GM19328 (cell line): Measurements from ENCODE around the gene RMC1.

Experiments
- ATAC-seq: cut with Tn5 transposase; IDR thresholded peaks from one replicate; pipeline ENCODE4 v1.9.1; 2021; ENCODE audit warnings: mild to moderate bottlenecking, moderate library complexity; ENCODE audit not compliant: unreplicated experiment

Gene RMC1

DNA sequence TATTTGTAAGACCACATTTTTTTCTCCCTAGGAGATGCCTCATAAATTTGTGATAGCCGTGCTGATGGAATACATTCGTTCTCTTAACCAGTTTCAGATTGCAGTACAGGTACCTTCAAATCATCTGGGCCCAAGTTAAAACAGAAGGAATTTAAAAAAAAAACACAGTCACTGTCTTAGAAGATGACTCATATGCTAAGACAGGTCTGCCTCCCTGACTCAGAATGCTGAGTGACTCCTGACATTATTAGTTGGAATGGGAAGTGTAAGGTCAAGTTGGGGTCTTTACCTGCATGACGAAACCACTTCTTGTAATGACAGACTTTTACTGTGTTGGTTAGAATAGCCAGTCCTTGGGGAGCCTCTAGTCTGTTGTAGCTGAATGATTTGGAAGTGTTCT is 26.3 kb downstream of the RMC1 start:
- no peak for ATAC-seq

DNA sequence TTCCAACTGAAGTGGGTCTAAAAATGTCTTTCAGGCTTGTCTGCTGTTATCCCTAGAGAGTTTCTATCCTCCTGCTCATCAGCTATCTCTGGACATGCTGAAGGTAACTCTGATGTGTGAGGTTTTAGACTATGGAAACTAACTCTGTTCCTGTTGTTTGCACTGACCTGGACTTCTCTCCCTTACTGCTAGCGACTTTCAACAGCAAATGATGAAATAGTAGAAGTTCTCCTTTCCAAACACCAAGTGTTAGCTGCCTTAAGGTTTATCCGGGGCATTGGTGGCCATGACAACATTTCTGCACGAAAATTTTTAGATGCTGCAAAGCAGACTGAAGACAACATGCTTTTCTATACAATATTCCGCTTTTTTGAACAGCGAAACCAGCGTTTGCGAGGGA is 26.9 kb downstream of the RMC1 start:
- ATAC-seq: no peak

DNA sequence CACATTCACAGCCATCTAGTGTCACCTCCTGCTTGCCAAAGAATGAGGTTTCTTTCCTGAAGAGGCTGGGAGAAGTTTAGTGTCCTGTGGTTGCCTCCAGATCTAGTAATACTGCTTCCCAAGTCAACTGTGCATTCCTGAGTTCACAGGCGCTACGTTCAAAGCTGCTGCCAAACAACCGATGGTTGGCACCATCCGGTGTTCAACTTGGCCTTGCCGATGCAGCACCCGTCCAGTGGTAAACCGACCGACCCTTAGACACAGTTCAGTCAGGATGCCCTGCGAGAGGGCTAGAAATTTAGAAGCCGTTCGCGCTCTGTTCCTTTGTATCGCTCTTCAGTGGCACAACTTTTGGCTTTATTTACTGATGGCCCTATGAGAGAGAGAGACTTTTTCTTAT is 28.6 kb downstream of the RMC1 start:
- ATAC-seq: no peak

DNA sequence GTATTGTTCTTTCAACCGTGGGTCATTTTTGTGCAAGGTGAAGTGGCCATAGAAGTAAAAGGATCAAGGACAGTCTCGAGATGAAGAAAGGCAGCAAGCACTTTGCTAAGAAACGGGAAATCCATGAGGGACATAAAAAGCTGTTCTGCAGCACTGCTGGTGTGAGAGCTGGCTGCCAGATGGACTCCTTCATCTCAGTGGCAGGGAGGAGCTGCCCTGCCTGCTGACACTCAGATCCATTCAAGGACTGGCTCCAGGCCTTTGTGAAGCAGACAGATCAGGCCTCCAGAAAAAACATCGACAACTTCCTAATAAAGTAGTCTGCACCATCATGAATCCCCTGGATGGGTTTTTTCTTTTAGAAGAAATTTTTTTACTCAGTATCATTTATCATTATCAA is 29.5 kb downstream of the RMC1 start:
- ATAC-seq: no peak

DNA sequence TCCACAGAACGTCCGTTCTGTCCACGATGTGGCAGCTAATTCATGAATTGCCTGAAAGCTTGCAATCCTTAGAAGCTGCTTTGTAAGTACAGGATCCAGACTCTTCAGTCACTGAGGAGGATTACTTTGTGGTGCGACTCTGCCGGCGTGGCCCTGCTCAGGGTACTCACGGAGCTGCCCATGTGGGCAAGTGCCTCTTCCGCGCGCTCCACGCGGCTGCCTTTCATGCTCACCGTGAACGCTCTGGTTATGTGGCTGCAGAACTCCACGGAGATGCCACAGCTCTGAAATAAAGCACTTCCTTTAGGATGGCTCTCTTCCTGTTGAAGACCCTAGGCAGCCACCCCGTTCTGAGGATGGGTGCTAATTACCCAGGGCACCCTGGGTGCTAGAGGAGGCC is 31.0 kb downstream of the RMC1 start:
- ATAC-seq: no peak

DNA sequence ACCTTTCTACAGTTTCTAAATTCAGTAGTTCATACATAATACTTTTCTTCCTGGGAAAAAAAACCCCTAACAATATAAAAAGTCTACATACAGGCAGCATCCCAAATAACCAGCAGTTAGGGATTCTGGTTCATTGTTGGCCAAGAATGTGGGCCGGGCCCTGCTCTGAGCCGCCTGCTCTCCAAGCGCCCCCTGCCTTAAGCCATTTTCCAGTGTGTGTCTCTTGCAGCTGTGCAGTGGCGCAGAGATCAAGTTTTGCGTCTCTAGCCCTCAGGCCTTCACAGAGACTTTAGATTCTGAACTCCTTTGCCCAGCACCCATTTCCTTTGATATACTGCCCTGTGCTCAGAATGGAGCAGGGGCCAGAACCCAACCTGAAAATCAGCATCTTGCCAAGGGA is 32.9 kb downstream of the RMC1 start:
- no peak for ATAC-seq

DNA sequence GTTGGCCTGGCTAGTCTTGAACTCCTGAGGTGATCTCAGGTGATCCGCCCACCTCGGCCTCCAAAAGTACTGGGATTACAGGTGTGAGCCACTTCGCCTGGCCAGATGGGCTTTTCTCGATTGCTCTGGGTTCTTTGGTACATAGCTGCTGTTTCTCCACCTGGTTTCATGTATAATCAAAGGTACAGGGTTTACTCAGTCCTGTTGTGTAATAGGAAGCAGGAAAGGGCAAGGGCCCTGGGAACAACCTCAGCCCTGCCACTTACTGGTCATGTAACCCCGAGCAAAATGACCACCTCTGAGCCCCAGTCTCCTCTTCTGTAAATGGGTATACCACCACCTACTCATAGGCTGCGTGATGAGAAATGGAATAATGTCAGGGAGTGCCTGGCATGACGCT is 34.0 kb downstream of the RMC1 start:
- no peak for ATAC-seq

DNA sequence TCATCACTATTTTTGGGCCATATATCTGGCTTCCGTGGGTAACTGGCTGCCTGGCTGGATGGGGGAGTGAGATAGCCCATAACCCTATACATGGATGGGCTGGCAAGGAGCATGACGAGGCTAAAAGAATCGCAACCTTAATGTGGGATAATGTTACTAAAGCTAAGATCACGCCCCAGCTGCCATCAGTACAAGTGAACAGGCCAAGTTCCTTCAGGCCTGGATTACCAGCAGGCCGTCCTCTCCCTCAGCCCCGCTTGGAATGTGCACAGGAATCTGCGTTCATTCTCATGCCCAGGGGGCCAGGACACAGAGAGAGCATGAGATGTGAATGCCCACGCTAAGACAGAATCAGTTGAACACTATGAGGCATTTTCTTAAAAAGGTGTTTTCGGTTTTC is 34.7 kb downstream of the RMC1 start:
- no peak for ATAC-seq

DNA sequence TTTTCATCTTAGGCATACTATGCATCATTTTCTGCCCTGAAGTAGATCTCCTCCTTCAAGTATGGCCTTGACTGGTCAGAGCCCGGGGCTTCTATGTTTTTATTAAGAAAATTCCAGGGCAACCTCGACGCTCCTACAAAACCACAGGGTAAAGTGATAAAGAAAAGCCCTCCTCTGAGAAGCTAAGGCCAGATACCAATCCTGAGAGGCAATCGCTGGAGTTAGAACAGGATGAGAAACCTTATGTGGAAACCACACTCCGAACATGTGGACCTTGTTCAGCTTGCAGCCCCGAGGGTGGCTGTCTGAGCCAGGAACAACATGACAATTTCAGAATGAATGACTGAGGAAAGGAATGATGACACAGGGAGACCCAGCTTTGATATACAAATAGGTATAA is 35.6 kb downstream of the RMC1 start:
- no peak for ATAC-seq

DNA sequence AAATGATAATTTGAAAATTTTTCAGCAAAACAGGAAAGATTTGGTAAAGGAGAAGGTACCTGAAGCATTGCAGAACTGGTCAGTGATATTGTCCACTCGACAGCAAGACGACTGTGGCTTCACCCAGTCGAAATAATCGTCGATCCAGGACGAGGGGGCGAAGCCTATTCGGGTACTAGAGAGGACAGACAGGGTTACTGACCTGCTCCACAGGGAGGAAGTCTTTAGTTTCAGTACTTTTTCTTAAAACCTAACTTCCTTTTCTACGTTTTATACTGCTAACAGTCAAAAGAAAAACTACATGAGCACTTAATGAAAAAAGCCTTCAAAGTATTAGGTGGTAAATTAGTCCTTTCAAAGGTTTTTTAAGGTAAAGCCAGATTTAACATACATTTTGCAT is 36.0 kb downstream of the RMC1 start:
- no peak for ATAC-seq

DNA sequence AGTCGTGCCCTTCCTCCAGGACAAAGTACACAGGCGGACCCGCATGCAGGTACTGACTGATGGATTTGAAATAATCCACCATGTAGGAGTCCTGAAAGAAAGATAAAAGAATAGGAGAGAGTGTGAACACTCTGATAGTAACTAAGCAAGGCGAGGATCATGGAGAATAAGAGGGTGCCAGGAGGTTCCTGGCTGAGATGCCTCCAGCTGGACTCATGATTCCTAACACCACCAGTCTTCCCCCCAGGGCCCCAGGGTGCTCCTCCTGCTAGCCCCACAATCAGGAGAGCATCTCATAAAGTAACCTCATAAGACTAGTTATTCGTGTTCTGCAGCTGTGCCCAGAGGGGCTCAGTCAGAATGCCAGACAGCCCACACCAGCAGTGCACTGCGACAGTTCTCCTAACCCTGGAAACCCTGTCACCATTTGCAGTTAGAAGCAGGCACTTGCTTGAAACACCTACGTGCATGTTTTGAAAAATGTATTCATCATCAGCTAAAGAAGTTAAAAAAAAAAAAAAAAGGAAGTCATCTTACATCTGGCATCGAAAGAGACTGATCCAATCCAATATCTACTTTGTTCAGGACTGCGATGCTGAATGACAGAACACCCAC is 36.7 kb downstream of the RMC1 start:
- ATAC-seq: no peak

DNA sequence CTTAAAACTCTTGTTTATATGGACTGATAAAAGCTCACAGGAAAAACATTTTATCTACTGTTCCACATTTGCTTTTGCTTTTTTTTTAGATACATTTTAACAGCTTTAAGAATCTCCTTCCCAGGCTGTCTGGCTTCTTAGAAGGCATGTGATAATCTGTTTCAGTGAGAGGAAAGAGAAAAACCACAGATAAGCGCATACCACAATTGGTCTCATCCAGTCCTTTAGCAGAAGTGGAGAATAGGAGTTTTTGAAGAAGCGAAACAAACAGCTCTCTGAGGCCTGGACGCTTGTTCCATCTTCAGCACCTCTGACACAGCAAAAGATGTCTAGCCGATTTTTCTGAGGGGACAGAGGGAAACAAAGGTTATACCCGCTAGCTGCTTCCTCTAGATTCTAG is 37.6 kb downstream of the RMC1 start:
- ATAC-seq: peak; percentile 59

DNA sequence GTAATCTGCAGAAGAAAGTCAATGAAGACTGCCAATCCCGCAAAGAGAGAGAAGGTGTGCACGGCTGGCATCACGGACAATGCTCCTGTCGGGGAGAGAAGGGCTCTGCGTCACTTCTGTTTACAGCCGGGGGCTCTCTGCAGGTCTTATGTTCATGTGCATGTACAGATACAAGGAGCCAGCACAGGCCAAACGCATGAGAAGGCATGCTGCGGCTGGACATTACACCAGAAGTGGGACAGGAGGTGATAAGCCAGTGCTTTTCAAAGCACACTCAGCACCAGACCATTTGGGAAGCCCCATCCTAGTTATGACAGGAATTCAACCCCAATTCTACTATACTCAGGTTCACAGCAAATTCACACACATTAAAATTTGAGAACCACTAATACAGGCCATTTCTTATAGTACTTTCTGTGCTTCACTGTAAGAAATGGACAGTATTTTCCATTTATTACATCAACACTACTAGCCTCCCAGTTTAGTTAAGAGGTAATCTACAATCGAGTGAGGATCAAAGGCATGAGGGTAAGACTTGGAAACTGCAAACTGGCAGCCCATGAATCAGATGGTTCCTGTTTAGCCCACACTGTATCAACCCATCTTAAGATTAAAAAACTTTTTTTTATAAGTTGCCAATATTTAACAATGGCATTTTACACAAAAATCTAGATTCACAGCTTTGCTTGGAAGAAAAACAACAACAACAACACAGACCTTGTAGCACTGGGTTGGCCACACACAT is 38.2 kb downstream of the RMC1 start:
- no peak for ATAC-seq

DNA sequence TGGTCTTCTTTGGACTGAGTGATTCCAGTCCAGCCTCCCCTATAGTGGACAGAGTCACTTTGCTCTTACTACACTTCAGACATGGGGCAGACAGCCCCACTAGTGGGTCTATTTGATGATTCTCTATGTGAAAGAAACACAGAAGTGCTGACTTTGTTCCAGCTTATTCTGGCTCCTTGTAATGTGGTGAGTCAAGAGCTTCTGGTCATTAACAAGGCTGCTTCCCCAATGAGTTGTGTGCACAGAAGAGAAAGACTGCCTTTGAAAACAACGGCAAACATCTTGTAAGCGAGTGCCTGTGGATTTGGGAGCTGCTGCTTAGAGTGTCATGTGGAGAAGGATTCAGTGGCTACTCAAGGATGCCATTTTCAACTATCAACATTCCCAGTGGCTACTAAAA is 39.1 kb downstream of the RMC1 start:
- no peak for ATAC-seq

DNA sequence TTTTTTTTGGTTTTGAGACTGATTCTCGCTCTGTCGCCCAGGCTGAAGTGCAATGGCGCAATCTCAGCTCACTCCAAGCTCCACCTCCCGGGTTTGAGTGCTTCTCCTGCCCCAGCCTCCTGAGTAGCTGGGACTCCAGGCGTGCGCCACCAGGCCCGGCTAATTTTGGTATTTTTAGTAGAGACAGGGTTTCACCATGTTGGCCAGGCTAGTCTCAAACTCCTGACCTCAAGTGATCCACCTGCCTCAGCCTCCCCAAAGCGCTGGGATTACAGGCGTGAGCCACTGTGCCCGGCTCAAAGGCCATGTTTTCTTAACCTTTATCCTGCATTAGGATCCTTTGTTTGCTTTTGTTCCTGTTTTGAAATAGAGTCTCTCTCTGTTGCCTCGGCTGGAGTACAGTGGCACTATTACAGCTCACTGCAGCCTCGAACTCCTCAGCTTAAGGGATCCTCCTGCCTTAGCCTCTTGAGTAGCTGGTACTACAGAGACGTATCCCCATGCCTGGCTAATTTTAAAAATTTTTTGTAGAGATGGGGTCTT is 42.0 kb downstream of the RMC1 start:
- ATAC-seq: no peak

DNA sequence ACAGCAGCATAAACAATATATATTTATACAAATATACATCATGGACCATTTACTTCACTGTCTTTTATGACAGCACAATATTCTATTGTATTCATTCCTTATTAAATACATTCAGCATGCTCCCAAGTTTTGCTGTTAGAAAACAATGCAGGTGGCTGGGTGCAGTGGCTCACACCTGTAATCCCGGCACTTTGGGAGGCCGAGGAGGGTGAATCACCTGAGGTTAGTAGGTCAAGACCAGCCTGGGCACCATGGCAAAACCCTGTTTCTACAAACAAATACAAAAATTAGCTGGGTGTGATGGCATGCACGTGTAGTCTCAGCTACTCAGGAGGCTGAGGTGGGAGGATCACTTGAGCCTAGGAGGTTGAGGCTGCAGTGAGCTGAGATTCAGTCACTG is 44.0 kb downstream of the RMC1 start:
- no peak for ATAC-seq

DNA sequence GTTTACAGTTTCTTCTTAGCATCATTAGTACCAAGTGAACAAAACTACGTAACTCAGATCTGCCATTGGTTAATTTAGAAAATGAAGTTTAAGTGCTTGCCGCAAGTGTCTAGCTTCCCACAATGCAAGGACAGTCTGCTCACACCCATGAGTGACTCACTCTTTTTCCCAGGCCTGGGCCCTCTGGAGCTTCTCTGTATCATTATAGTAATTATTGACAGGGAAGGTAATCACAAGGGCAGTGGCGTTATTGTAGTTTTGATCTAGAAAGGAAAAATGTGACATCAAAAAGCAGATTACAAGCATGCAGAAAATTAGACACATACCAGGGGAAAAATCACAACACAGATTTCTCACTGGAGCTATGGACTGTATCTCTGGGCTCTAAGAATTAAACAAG is 44.5 kb downstream of the RMC1 start:
- ATAC-seq: no peak

DNA sequence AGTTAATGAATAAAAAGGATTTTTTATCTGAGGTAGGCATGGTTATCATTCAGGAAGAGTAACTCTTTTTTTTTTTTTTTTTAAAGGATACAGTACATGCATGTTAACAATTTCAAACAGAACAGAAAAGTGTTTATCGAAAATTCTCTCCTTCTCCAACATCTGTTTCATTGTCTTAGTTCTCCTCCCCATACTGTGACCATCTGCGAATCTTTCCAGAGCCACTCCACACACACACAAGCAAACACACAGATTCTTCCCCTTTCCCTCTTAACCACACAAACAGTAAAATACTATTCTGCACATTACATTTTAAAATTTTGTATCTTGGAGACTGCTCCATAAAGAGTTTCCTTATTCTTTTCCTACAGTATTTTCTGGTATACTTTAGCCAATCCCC is 45.0 kb downstream of the RMC1 start:
- no peak for ATAC-seq

DNA sequence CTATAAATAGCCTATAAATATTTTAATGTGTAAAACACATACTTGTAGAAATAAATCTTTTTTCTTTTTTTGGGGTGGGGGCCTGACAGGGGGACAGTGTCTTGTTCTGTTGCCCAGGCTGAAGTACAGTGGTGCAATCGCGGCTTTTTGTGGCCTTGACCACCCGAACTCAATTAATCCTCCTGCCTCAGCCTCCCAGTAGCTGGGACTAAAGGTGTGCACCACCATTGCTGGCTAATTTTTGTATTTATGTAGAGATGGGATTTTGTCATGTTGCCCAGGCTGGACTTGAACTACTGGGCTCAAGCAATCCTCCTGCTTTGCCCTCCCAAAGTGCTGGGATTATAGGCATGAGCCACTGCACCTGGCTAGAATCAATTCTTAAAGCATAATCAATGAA is 45.4 kb downstream of the RMC1 start:
- ATAC-seq: no peak

DNA sequence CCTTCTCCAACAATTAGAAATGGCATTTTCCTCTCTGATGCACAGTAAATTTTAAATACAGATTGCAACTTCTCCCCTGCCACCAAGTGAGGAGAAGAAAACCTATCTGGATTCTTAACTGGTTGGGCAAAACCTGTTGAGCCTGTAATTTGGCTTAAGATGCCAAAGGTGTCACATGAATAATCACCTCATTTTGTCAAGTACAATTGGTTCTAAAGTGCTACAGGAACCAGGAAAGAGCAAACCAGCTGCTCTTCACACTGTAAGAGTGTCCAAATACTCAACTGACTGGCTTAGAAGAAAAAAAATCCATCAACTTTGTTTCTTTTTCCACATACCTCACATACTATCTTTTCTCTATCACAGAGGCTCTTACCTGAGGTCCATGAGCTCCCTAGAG is 47.6 kb downstream of the RMC1 start:
- ATAC-seq: no peak

DNA sequence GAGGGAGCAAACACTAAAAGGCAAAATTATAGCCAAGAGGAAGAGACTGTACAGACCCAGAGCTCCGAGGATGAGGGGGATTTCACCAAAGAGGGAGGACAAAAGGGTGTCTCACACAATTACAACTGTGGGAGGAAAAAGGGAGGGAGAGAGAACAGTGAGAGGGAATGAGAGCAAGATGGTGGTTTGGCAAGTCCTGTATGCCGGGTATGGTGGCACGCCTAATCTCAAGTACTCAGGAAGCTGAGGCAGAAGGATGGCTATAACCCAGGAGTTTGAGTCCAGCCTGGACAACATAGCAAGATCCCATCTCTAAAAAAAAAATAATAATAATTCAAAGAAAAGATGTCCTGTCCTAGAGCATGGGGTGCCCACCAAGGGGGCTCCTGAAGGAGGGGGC is 48.7 kb downstream of the RMC1 start:
- ATAC-seq: no peak

DNA sequence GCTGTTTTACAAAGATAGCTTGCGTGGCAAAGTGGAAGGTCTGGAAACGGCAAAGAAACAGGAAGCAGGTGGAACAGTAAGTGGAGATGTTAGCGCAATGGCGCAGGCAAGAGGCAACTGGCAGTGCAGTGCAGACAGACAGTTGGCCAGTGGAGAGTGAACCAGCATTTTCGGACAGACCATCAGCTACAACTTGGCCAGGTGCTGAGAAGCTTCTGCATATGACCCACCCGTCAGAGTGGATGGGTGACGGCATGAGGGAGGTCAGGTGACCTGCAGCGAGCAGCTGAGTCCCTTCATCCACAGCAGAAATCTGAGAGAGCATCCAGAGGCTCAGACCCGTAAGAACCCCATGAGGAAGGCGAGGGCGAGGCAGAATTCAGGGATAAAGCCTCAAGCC is 49.2 kb downstream of the RMC1 start:
- no peak for ATAC-seq

DNA sequence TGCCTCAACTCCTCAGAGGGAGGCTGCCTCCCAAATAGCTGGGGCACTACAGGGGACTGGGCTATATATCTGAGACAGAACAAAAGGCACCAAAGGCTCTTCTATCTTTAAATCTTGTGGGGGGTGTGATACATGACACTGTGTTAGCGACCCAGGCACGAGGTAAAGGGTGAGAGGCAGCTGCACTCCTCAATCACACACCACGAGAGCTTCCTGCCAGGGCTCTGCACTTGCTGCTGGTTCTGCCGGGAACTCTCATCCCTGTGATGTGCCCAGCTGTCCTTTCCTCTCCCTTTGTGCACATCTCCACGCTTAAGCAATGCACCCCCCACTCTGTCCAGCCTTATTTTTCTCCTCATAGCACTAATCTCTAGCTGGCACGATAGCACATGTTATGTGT is 50.6 kb downstream of the RMC1 start:
- ATAC-seq: no peak
